HG03060 (cell line): ENCODE measurements around the gene REEP6.
"Not testable (repeated sequence)": the region's sequence is repeated elsewhere in the genome, so short reads cannot be mapped to it uniquely, and the experiment has no call there.

Experiments used
- ATAC-seq: cut with Tn5 transposase; IDR thresholded peaks from one replicate; pipeline ENCODE4 v1.9.1; 2021; ENCODE audit warnings: low read depth, moderate number of reproducible peaks; ENCODE audit not compliant: unreplicated experiment

REEP6 gene

GRCh38 chr19:1505991-1506881, 15.3 kb downstream of the REEP6 start:
- no peak for ATAC-seq

DNA sequence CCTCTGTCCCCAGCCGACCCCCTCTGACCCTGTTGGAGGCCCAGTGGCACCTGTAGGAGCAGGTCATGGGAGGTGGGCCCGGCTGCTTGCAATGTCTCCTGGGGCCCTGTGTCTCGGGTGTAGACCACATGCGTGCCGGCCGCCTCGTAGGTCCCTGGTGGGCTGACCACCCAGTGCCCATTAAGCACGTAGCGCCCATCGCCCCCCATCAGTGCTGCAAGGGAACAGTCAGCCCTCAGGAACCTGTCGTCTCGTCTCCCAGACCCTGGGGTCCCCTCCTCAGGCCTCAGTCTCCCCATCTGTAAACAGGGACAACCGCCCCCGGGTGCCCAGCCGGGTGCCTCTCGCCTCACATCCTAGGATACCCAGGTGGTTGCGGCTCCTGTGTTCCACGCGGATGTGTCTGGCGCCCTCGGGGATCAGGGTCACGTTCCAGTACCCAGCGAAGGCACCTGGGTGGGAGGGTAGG, 16.2 kb downstream of the REEP6 start:
- ATAC-seq: no peak

- ATAC-seq: no peak
Measured at GRCh38 chr19:1507763-1508506, 17.0 kb downstream of the REEP6 start.

DNA sequence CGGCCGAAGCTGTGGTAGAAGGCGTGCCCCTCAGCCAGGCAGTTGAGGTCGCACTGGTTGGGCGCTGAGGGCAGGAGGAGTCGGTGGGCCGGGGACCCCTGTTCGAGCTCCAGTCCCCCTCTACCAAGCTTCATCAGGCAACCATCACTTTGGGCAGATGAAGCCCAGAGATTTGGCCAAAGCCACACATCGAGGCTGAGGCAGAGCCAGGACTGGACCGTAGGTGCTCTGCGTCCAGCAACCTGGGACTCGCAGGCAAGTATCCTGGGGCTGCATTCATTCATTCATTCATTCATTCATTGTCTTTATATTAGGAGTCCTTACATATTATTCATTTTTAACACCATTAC, 17.5 kb downstream of the REEP6 start:
- ATAC-seq: no peak

- ATAC-seq: no peak
Measured at GRCh38 chr19:1509602-1510441, 18.8 kb downstream of the REEP6 start.

GRCh38 chr19:1510442-1510806, 19.4 kb downstream of the REEP6 start:
- ATAC-seq: no peak

GRCh38 chr19:1510807-1511206, 19.8 kb downstream of the REEP6 start:
- ATAC-seq: no peak

DNA sequence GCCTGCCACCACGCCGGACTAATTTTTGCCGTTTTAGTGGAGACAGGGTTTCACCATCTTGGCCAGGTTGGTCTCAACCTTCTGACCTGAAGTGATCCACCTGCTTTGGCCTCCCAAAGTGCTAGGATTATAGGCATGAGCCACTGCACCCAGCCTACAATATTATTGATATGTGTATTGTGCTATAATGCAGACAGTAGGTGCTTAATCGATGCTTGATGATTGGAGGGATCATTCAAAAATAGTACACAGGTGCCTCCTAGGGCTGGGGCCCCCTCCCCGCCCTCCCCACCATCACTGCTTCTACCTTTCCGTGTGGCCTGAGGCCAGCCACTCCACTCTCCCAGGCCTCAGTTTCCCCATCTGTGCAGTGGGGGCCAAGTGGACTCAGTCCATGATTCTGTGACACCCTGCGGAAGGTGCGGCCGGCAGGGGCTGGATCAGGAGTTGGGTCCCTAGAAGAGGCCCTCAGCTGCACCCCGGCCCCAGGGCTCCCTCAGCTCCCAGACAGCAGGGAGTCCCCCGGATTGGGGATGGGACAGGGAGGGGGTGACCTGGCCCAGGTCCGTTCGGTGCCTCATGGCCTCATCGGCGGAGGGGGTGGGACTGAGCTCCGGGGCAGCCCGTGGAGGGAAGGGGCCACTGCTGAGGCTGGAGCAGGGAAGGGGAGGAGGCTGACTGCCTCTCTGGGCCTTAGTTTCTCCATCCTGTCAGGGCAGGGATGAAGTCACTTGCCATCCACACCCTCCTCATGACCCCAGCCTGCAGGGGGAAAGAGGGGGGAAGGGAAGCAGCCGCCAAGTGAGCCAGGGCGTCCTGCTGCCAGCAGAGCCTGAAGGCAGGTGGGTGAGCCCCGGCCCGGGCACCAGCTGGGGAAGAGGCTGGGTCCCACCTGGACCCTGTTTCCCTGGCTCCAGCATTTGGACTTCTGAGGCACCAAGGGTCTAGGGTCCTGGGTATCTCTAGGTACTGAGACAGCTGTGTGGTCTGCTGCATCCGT, 20.6 kb downstream of the REEP6 start:
- no peak for ATAC-seq

DNA sequence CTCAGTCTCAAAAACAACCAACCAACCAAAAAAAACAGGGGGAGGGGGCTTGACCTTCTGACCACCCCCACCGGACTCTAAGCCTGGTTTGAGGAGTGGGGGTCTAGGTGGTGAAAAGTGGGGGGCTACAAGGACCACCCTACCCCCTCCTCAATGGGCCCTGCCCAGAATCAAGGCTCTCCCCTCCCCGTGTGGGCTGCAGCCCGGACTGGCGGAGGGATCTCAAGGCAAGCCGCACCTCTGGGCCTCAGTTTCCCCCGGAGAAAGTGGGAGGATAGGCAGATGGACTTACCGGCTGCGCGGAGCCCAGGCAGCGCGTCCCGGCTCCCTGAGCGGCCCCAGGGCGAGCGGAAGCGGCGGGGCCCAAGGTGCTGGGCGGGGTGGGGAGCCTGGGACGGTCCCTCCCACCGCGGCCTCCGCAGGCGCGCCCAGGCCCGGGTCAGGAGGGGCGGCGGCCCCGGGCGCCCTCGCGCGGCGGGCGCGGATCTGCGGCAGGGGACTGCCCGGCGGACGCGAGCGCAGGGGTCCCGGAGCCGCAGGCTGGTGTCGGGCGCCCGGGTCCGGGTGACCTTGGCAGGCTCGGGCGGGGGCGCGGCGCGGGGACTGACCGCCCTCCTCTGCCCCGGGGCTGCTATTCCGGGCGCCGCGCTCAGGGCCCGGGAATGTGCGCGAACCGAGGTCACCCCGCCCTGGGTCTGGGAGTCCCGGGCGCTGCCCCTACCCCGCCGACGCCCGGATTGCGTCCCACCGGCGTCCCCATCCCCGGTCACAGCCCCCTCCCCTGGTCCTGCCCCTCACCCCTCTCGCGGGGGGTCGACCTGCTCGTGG, 21.9 kb downstream of the REEP6 start, which contains the start of gene ADAMTSL5:
Gene ADAMTSL5 (minus strand): TSS at position 349 of the 828 bp plus-strand sequence. CDS start 2,076 bp downstream, outside the sequence.
- ATAC-seq: no peak

DNA sequence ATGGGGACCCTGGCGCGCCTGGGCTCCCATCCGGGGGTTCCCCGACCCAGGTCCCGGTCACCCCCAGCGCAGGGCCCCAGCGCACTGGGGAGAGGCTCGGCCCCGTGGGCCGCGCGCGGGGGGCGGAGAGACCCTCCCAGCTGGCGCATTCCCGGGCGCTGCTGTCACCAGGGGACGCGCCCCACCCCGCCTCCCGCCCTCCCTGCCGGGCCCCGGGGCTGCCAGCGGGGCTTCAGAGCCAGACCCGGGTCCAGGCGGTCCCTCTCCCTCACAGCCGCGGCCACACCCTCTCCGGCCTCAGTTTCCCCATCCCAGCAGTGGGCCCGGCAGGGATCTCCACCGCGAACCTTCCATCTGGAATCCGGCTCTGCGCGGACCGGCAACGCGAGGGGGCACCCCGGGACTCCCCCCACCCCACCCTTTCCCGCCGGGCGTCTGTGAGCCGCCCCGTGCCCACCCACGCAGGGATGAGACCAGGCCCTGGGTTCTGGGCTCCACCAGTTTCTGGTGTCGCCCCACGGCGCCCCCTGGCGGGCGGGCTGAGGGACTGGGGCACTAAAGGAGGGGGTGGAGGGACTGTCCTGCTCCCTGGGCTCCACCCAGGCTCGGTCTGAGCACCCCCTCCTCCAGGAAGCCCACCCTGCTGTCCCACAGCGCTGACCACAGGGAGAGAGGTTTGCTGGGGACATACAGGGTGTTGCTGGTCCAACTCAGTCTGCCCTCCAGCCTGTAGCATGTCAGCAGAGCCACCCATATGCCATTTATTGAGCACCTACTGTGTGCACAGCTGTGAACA, 22.7 kb downstream of the REEP6 start:
- ATAC-seq: no peak

GRCh38 chr19:1514295-1514661, 23.3 kb downstream of the REEP6 start:
- ATAC-seq: no peak

DNA sequence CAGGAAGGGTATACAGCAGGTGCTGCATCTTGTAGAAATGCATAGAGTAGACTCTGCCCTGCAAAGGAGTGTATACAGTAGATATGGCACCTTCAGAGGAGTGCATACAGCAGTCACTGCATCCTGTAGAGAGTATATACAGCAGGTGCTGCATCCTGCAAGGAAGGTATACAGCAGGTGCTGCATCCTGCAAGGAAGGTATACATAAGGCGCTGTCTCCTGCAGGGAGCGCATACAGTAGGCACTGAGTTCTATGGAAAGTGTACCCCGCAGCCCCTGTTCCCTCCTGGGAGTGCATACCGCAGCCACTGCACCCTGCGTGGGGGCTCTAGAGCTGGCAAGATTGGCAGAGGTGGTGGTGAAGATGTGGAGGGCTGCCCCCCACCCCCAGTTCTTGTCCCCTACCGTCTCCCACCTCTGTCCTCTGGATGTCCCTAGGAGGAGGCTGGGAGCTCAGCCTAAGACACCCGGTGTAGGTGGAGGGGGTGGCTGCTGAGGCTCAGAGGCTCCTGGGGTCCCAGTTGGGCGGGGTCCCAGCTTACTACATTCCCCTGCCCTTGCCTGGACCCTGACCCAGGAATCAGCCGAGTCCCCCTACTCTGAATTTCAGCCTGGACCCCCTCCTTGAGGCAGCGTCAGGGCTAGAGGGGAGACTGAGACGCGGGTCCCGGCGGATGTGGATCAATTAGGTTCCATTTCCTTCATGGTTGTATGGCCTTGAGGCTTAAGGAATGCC, 24.2 kb downstream of the REEP6 start:
- ATAC-seq: no peak

GRCh38 chr19:1516395-1516753, 25.4 kb downstream of the REEP6 start:
- ATAC-seq: no peak

DNA sequence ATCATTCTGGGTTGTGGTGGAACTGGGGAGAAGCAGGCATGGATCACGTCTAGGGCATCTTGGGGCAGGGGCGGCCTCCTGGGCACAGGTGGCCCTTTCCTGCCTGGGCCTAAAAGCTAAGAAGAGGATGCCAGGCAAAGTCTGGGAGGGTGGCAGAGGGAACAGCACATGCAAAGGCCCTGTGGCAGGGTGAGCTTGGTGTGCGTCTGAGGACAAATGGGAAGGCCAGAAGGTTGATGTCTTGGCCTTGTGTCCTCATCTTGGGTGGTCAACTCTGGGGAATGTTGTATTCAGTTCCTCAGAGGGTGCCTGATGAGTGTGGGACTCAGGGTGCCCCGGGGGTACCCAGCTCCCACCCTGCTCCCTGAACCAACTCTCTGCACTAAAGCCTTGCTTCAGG, 27.5 kb downstream of the REEP6 start:
- no peak for ATAC-seq

DNA sequence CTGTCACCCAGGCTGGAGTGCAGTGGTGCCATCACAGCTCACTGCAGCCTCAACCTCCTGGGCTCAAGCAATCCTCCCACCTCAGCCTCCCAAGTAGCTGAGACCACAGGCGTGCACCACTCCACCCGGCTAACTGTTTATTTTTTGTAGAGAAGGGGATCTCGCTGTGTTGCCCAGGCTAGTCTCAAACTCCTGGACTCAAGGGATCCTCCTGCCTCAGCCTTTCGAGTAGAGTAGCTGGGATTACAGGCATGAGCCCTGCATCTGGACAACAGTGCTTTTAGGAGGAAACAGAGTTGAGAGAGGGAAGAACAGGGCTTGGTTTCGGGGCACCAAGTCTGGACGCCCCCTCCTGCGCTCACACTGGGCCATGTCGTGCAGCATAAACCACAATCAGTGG, 28.8 kb downstream of the REEP6 start:
- ATAC-seq: not testable (repeated sequence)

DNA sequence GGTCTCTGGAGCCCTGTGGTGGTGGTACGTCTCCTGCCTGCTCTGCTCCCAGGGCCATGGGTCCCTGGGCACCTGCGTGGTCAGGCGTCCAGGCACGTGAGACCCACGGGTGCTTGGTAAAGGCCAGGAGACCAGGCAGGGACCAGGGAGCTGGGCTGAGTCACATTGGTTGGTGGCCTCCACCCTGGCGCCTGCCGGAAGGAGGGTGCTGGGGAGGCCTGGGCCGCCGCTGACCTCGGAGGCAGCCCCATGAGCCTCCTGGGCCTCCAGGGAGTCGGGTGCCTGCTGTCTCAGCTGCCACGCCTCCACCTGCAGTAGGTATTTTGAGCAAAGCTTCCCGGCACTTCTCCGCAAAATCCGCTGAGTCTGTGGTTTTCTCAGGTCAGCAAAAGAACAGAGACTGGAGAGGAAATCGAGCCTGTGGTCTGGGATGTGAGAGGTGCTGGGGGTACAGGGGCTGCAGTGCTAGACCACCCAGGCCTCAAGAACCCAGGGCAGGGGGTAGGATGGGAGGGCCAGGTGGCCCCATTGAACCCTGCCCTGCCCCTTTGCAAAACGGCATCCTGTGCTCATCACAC, 29.3 kb downstream of the REEP6 start:
- no peak for ATAC-seq

- ATAC-seq: no peak
Measured at GRCh38 chr19:1521636-1522035, 30.7 kb downstream of the REEP6 start.
